SK-N-SH (cell line): ENCODE data around the gene BNIPL. TPM values are rescaled to one million over a fixed set of nuclear protein-coding genes. Genes with fewer than 3 reads are reported as not detected.
A peak's percentile ranks its signal among the peaks of the same experiment; 100 is the strongest.

Source experiments
- CTCF ChIA-PET: fragments of 300-600, 350-600 bp; formaldehyde crosslinking; extraction: SDS; loops from one replicate; lab custom pipeline; 2021; lab: Yijun Ruan, JAX
- POLR2A ChIA-PET: fragments of 350-600 bp; sonication (Branson Sonifier 250); formaldehyde crosslinking; extraction: SDS; loops from one replicate; lab custom pipeline; 2020; ENCODE audit warnings: antibody characterized with exemption, inconsistent platforms; lab: Yijun Ruan, JAX
- DNase-seq: peaks from one replicate; pipeline ENCODE4 v3.0.0; 2012
- H2AFZ ChIP-seq: fragments of 200-600 bp; sonication (generic); 2 replicates; pipeline ENCODE4 v1.8.1; 2016; ENCODE audit warnings: antibody characterized with exemption, mild to moderate bottlenecking, low read depth
- H3F3A ChIP-seq: fragments of 200-600 bp; sonication (generic); replicated peaks from 2 replicates; pipeline ENCODE3; 2016; ENCODE audit warnings: antibody characterized with exemption, mild to moderate bottlenecking; ENCODE audit not compliant: insufficient read depth
- H3K27ac ChIP-seq, 2 experiments: fragments of 200-500 bp in 1 of 2; fragments of 200-600 bp in 1 of 2; sonication (Bioruptor generic) in 1 of 2; sonication (generic), shearing (Covaris generic) in 1 of 2; 2 replicates each; pipeline versions ENCODE4 v1.5.1 to v1.6.1; 2014 to 2016; ENCODE audit warnings: low read depth in 2 of 2, inconsistent platforms in 1 of 2, low read length in 1 of 2, mild to moderate bottlenecking in 1 of 2, mixed read lengths in 1 of 2
- H3K27me3 ChIP-seq: fragments of 200-600 bp; sonication (generic), shearing (Covaris generic); 2 replicates; pipeline ENCODE4 v1.6.1; 2016; ENCODE audit warnings: mixed run types; ENCODE audit not compliant: insufficient read depth
- H3K36me3 ChIP-seq, 2 experiments: fragments of 200-500 bp in 1 of 2; fragments of 200-600 bp in 1 of 2; sonication (Bioruptor generic) in 1 of 2; sonication (generic) in 1 of 2; replicated peaks in 1 of 2; 2 replicates each; pipeline versions ENCODE3 to v1.5.1; 2014 to 2016; ENCODE audit warnings: low read length in 1 of 2, mild to moderate bottlenecking in 1 of 2; ENCODE audit not compliant: insufficient read depth in 2 of 2, control insufficient read depth in 1 of 2
- H3K4me1 ChIP-seq, 2 experiments: fragments of 200-500 bp in 1 of 2; fragments of 200-600 bp in 1 of 2; sonication (Bioruptor generic) in 1 of 2; sonication (generic), shearing (Covaris generic) in 1 of 2; 2 replicates each; pipeline versions ENCODE4 v1.5.1 to v1.6.1; 2014 to 2016; ENCODE audit warnings: low read depth in 1 of 2, low read length in 1 of 2, mixed run types in 1 of 2; ENCODE audit not compliant: insufficient read depth in 2 of 2, control insufficient read depth in 1 of 2
- H3K4me2 ChIP-seq: fragments of 200-600 bp; sonication (generic), shearing (Covaris generic); 2 replicates; pipeline ENCODE4 v1.6.1; 2017; ENCODE audit warnings: mixed run types
- H3K4me3 ChIP-seq, 2 experiments: fragments of 200-500 bp in 1 of 2; fragments of 200-600 bp in 1 of 2; sonication (Bioruptor generic) in 1 of 2; sonication (generic), shearing (Covaris generic) in 1 of 2; 2 replicates each; pipeline versions ENCODE4 v1.5.1 to v1.8.1; 2014 to 2016; ENCODE audit warnings: low read depth in 2 of 2, inconsistent platforms in 1 of 2, low read length in 1 of 2, mild to moderate bottlenecking in 1 of 2, mixed read lengths in 1 of 2, moderate library complexity in 1 of 2
- H3K79me2 ChIP-seq: fragments of 200-600 bp; sonication (generic); 2 replicates; pipeline ENCODE4 v1.8.1; 2017; ENCODE audit warnings: mild to moderate bottlenecking; ENCODE audit not compliant: insufficient read depth
- H3K9ac ChIP-seq: fragments of 200-600 bp; sonication (generic); 2 replicates; pipeline ENCODE4 v1.6.1; 2017; ENCODE audit warnings: mixed run types
- H3K9me2 ChIP-seq: fragments of 200-600 bp; sonication (generic); 2 replicates; pipeline ENCODE4 v1.6.1; 2017; ENCODE audit warnings: mixed run types
- H3K9me3 ChIP-seq: fragments of 200-600 bp; sonication (generic); 2 replicates; pipeline ENCODE4 v1.6.1; 2017; ENCODE audit warnings: mixed run types, mild to moderate bottlenecking, moderate library complexity
- H4K20me1 ChIP-seq: fragments of 200-600 bp; sonication (generic); 2 replicates; pipeline ENCODE4 v1.6.1; 2017; ENCODE audit warnings: mild to moderate bottlenecking, mixed run types; ENCODE audit not compliant: insufficient read depth
- CHD2 ChIP-seq: fragments of 150-350 bp; IDR thresholded peaks from 2 replicates; pipeline ENCODE4 v1.6.1; 2018; ENCODE audit warnings: low read length; ENCODE audit not compliant: partially characterized antibody
- CTCF ChIP-seq: fragments of 200-600 bp; sonication (generic); IDR thresholded peaks from 2 replicates; pipeline ENCODE4 v1.6.1; 2017; ENCODE audit warnings: antibody characterized with exemption, mild to moderate bottlenecking, moderate library complexity
- ELF1 ChIP-seq: IDR thresholded peaks from 2 replicates; pipeline ENCODE4 v1.4.0; 2012
- EP300 ChIP-seq, 2 experiments: IDR thresholded peaks; 2 replicates each; pipeline versions ENCODE4 v1.4.0 to v1.6.1; 2012; ENCODE audit warnings: borderline replicate concordance in 1 of 2, low read depth in 1 of 2, low read length in 1 of 2
- FOXM1 ChIP-seq: IDR thresholded peaks from 2 replicates; pipeline ENCODE4 v1.4.0; 2012; ENCODE audit warnings: low read depth, mild to moderate bottlenecking
- GABPA ChIP-seq: IDR thresholded peaks from 2 replicates; pipeline ENCODE4 v1.4.0; 2012; ENCODE audit warnings: low read depth, mild to moderate bottlenecking
- GATA2 ChIP-seq: sonication (generic); formaldehyde crosslinking; IDR thresholded peaks from 2 replicates; pipeline ENCODE4 v1.5.0; 2020; ENCODE audit warnings: mild to moderate bottlenecking, missing genetic modification reagents
- IRF3 ChIP-seq: fragments of 150-350 bp; IDR thresholded peaks from 2 replicates; pipeline ENCODE4 v1.6.1; 2016; ENCODE audit warnings: mild to moderate bottlenecking, low read depth, low read length
- MAX ChIP-seq: IDR thresholded peaks from 2 replicates; pipeline ENCODE4 v1.4.0; 2012; ENCODE audit warnings: low read depth
- MEF2A ChIP-seq: IDR thresholded peaks from 2 replicates; pipeline ENCODE4 v1.4.0; 2012; ENCODE audit warnings: low read depth, borderline replicate concordance
- NFIC ChIP-seq: IDR thresholded peaks from 2 replicates; pipeline ENCODE4 v1.4.0; 2012; ENCODE audit warnings: borderline replicate concordance
- NRF1 ChIP-seq: IDR thresholded peaks from 2 replicates; pipeline ENCODE4 v1.6.1; 2012; ENCODE audit warnings: low read depth, mild to moderate bottlenecking, low read length
- POLR2AphosphoS5 ChIP-seq: IDR thresholded peaks from 2 replicates; pipeline ENCODE4 v1.6.1; 2012; ENCODE audit warnings: low read depth, low read length
- RAD21 ChIP-seq: IDR thresholded peaks from 2 replicates; pipeline ENCODE4 v1.6.1; 2012; ENCODE audit warnings: mild to moderate bottlenecking, low read length
- RCOR1 ChIP-seq: fragments of 150-350 bp; IDR thresholded peaks from 2 replicates; pipeline ENCODE4 v1.6.1; 2017; ENCODE audit warnings: antibody characterized with exemption, low read length
- RFX5 ChIP-seq: IDR thresholded peaks from 2 replicates; pipeline ENCODE4 v1.6.1; 2012; ENCODE audit warnings: mild to moderate bottlenecking, improper control_type of control experiment, low read length
- RXRA ChIP-seq: IDR thresholded peaks from 2 replicates; pipeline ENCODE4 v1.4.0; 2012; ENCODE audit warnings: low read depth, mild to moderate bottlenecking, borderline replicate concordance
- SIN3A ChIP-seq: IDR thresholded peaks from 2 replicates; pipeline ENCODE4 v1.6.1; 2012; ENCODE audit warnings: low read depth, mild to moderate bottlenecking, low read length, moderate library complexity, borderline replicate concordance
- SMC3 ChIP-seq: IDR thresholded peaks from 2 replicates; pipeline ENCODE4 v1.6.1; 2012; ENCODE audit warnings: low read depth, low read length, improper control_type of control experiment
- TAF1 ChIP-seq: IDR thresholded peaks from 2 replicates; pipeline ENCODE4 v1.6.1; 2012; ENCODE audit warnings: low read depth, mild to moderate bottlenecking, low read length, moderate library complexity, borderline replicate concordance
- TCF12 ChIP-seq: IDR thresholded peaks from 2 replicates; pipeline ENCODE4 v1.4.0; 2012
- TEAD4 ChIP-seq: IDR thresholded peaks from 2 replicates; pipeline ENCODE4 v1.4.0; 2012; ENCODE audit warnings: mild to moderate bottlenecking, borderline replicate concordance; ENCODE audit not compliant: insufficient read depth
- USF1 ChIP-seq: IDR thresholded peaks from 2 replicates; pipeline ENCODE4 v1.4.0; 2012; ENCODE audit warnings: low read depth, borderline replicate concordance
- USF2 ChIP-seq: fragments of 150-350 bp; IDR thresholded peaks from 2 replicates; pipeline ENCODE4 v1.6.1; 2017; ENCODE audit warnings: antibody characterized with exemption, low read length, low read depth, borderline replicate concordance
- YY1 ChIP-seq: IDR thresholded peaks from 2 replicates; pipeline ENCODE4 v1.4.0; 2012; ENCODE audit warnings: low read depth, mild to moderate bottlenecking
- ZBTB33 ChIP-seq: IDR thresholded peaks from 2 replicates; pipeline ENCODE4 v1.4.0; 2012; ENCODE audit warnings: low read depth, borderline replicate concordance
- WGBS: methylation state at CpG from one replicate; pipeline ENCODE4 v1.1.6; 2017; ENCODE audit warnings: low lambda C conversion rate; 5-methylcytosine and 5-hydroxymethylcytosine counted together
- polyA plus RNA-seq, 3 experiments: library from polyadenylated mRNA; depleted of rRNA; stranded (reverse); fragments of >200 nt; gene quantifications; 2 replicates each; pipeline ENCODE4 v1.2.3, GENCODE V29; 2012

Gene BNIPL
- polyA plus RNA-seq, 1 of the 3 experiments (the other 2 are of a cell fraction), result 0.12 TPM

GRCh38 chr1:151070474-151071276 lies 34.3 kb downstream of the BNIPL start, which contains the start of gene GABPB2:
GABPB2 (plus strand) TSS chr1:151070761; CDS start chr1:151088190, 17,429 bp downstream.
- H3K27me3 ChIP-seq, result no peaks in the 10 kb centered on the region
- H3K9me3 ChIP-seq, result no peaks in the 10 kb centered on the region
- H3K79me2 ChIP-seq, result peaks cover 42% of the 10 kb centered on the region
- ChIA-PET POLR2A (interaction anchor here (0.5 to 0.9 kb wide), 4 partner anchors 8 to 491 kb away, joined by 3 to 5 read pairs (median 4); partner anchors contain the start of genes MCL1, MLLT11 and SCNM1), CTCF (interaction anchor here (0.6 to 4.6 kb wide), 15 partner anchors 9 to 95 kb away, joined by 3 to 32 read pairs (median 4); partner anchors contain the start of genes C1orf56, CDC42SE1, LYSMD1 and MLLT11)
- no peaks in the 10 kb centered on the region; a peak in 1 of 4 replicates for H3K4me1 ChIP-seq
- no peaks in the 10 kb centered on the region for H3K9me2 ChIP-seq
- peak within 1 kb of the TSS; percentile 79 for H3K4me2 ChIP-seq
- H3K9ac ChIP-seq, result peak within 1 kb of the TSS; percentile 77
- H4K20me1 ChIP-seq, result peaks cover 17% of the 10 kb centered on the region
- 46% methylated on average over 49 of the region's 50 CpGs for WGBS
- peak within 1 kb of the TSS; percentile 56; the same call in 1 of the 2 replicates for H2AFZ ChIP-seq
- H3K4me3 ChIP-seq, result peak within 1 kb of the TSS; percentile 50 to 57
- DNase-seq, result peak; percentile 89
- peaks cover 47% of the 10 kb centered on the region for H3F3A ChIP-seq
- H3K36me3 ChIP-seq, result peaks cover 21 to 36% of the 10 kb centered on the region in 2 experiments
- H3K27ac ChIP-seq, result peak within 1 kb of the TSS; percentile 91 to 95
- TF ChIP-seq ZBTB33, result no peak
- peak; percentile 94 for TF ChIP-seq CHD2
- no peak for TF ChIP-seq NRF1
- TF ChIP-seq RFX5, result 0 out of 2 replicates have a peak, but pooled peaks have one; percentile 29
- no peak for TF ChIP-seq TEAD4
- no peak for TF ChIP-seq RCOR1
- peak; percentile 35 for TF ChIP-seq RAD21
- TF ChIP-seq NFIC, result peak; percentile 14; the same call in 1 of the 2 replicates
- no peak for TF ChIP-seq TCF12
- no peak for TF ChIP-seq GATA2 (CRISPR knock-in tag)
- TF ChIP-seq SMC3, result peak; percentile 36
- TF ChIP-seq ELF1, result peak; percentile 80
- TF ChIP-seq SIN3A, result peak; percentile 35; the same call in 1 of the 2 replicates
- TF ChIP-seq EP300 (IDR thresholded peaks at IDR 0.05; ENCODE audit: borderline replicate concordance in 1 of 2, low read depth in 1 of 2, low read length in 1 of 2), result no peak
- TF ChIP-seq RXRA, result no peak
- no peak for TF ChIP-seq IRF3
- TF ChIP-seq MAX, result peak; percentile 71; the same call in 1 of the 2 replicates
- no peak for TF ChIP-seq MEF2A
- TF ChIP-seq TAF1, result peak; percentile 60; the same call in 1 of the 2 replicates
- peak; percentile 42 for TF ChIP-seq GABPA
- no peak for TF ChIP-seq USF1
- no peak for TF ChIP-seq FOXM1
- peak; percentile 13; the same call in 1 of the 2 replicates for TF ChIP-seq POLR2AphosphoS5
- TF ChIP-seq USF2, result no peak
- peak; percentile 94 for TF ChIP-seq YY1
- peak; percentile 73 for TF ChIP-seq CTCF
